ENCODE results near the gene PSMG2.

The PSMG2 gene

GRCh38 chr18:12766986-12767433, 64.2 kb downstream of the PSMG2 start:
- DNase-seq (ENCODE audit: low read depth): no peak

DNA sequence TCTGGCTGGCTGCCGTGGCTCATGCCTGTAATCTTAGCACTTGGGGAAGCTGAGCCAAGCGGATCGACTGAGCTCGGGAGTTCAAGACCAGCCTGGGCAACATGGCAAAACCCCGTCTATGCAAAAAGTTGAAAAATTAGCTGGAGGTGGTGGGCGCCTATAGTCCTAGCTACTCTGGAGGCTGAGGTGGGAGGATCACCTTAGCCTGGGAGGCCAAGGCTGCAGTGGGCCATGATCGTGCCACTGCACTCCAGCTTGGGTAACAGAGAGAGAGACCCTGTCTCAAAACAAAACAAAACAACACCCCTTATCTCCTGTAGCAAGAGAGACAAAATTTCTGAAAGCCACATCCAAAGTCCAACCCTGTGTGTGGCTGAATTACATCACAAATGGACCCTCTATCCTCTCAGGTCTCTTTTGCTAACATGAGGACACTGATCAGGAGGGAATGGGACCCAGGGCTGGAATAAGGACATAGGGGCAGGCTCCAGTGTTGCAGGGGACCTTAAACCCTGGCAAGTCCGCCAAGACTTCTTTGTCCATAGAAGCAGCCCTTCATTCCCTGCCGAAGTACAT, 64.8 kb downstream of the PSMG2 start:
- DNase-seq (ENCODE audit: low read depth): no peak

- DNase-seq (ENCODE audit: low read depth): no peak
Measured at GRCh38 chr18:12768625-12769024, 65.8 kb downstream of the PSMG2 start.

DNA sequence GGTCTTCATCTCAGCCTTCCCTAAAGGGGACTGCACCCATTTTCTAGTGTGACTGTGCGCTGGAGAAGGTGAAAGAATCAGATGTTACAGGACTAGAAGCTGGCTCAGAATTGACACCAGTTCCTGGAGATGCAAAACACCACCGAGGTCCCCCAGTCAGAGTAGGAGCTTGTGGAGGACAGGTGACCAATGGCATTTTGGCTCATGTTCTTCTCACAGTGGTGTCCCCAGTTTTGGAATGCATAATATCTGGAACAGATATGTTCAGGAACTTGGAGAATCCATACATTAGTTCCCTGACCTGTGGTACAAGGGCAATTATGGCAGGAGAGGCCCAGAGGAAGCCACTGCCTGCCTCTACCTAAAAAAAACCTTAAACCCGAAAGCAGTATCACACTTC, 66.3 kb downstream of the PSMG2 start:
- no peak for DNase-seq (ENCODE audit: low read depth)

GRCh38 chr18:12769644-12770440, 67.0 kb downstream of the PSMG2 start:
- DNase-seq (ENCODE audit: low read depth): no peak

DNA sequence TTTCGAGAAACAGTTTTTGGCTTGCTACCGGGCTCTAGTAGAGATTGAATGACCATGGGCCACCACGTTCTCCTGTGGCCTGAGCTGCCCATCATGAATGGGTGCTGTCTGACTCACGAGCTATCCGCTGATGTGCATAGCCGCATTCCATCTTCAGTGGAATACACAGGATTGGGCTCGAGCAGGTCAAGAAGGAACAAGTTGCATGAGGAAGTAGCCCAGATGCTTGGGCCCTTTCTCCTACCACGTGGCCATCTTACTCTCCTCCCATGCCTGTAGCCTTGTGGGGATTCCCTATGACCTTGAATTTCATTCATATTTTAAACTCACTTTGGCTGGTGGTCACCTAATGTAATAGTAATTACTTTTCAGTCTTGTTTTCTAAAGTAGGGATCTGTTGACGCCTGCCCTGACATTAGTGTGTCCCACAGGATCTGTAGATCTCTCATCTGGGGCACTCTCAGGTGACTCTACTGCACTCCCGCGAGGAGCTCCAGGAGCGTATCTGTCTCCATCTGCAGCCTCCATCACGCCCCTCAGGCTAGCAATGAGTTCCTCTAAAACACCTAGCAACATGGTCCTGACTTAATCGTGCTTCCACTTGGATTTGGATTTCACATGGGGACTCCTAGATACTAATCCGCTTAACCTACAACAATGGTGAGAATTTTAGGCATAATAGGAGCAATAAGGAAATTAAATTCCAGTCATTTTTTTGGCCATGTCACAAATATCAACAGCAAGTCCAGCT, 67.8 kb downstream of the PSMG2 start:
- no peak for DNase-seq (ENCODE audit: low read depth)

DNA sequence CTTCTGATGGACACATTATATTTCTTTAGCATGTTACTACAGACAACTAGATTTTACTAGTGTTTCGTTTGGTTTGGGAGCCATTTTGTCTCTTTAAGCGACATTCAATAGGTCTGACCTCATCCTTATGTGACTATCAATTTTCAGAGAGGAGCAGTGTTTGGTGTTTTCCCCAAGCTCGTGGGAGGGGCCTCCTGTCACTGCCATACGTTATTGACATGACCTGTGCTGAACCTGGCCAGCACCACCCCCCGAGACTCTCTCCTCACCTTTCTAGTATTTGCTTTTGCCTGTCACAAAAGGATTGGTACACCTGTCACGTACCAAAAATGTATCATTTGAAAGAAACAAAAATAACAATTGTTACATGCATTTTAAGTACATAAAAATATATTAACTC, 69.3 kb downstream of the PSMG2 start:
- DNase-seq (ENCODE audit: low read depth): no peak

- DNase-seq (ENCODE audit: low read depth): no peak
Measured at GRCh38 chr18:12773369-12773768, 70.5 kb downstream of the PSMG2 start.

DNA sequence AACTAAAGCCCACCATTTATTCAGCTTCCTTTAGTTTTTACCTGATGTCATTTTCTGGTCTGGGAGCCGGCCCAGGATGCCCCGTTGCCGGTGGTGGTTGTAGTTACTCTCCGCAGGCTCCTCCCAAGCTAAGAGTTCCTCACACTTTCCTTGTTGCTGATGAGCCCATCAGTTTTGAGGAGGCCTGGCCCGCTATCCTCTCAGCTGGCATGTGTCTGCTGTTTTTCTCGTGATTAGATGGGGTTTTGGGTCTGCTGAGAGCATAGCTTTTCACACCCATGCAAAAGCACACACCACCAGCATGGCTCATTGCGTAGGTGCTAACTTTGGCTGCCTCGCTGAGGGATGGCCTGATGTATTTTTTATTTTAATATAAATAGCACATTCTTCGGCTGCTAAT, 72.1 kb downstream of the PSMG2 start:
- DNase-seq (ENCODE audit: low read depth): no peak

Measured in GM04504 (cell line).